ENCODE measurements around the gene UBE2Q1. TPM values are rescaled to one million over a fixed set of nuclear protein-coding genes. Genes with fewer than 3 reads are reported as not detected.
A peak's percentile ranks its signal among the peaks of the same experiment; 100 is the strongest.

UBE2Q1 gene
- total and polyA plus RNA-seq, 9 donors = 14.3 to 119 (median 58.5) TPM

- Histone ChIP-seq H3K27ac (no peak overlapping the region), H3K36me3 (no peaks in the 10 kb centered on the region), H3K4me3 (no peak overlapping the region), H3K4me1 (ENCODE audit: insufficient read depth) (peaks cover 2% of the 10 kb centered on the region), H3K9me3 (no peaks in the 10 kb centered on the region), H3K27me3 (no peaks in the 10 kb centered on the region)
- intact Hi-C loops (cut with DNase I) = loop anchor here in 1 of 4 donors (10.0 kb wide), 1 partner anchor 62 kb away; no protein-coding TSS in a partner anchor
- no peak for TF ChIP-seq POLR2A (IDR thresholded peaks at IDR 0.05)
- TF ChIP-seq CTCF (IDR thresholded peaks at IDR 0.05) = peak in 1 of 3 donors; percentile 55
- peak in 4 of 5 donors; percentile 41 to 51 (median 48) for DNase-seq
- WGBS, 3 donors = 64 to 71% (median 69%) methylated on average over 13 of the region's 13 CpGs
Measured at GRCh38 chr1:154546264-154547063, 12.0 kb downstream of the UBE2Q1 start.

GRCh38 chr1:154541231-154541630 is 17.2 kb downstream of the UBE2Q1 start:
- WGBS, 3 donors = 68 to 81% (median 79%) methylated on average over 6 of the region's 6 CpGs
- no peaks in the 10 kb centered on the region for H3K4me1 ChIP-seq (ENCODE audit: insufficient read depth)
- intact Hi-C loops (cut with DNase I) = loop anchor here in 2 of 4 donors (5.0 to 10.0 kb wide), 2 partner anchors 54 to 56 kb away; no protein-coding TSS in a partner anchor
- TF ChIP-seq CTCF (IDR thresholded peaks at IDR 0.05) (no peak), POLR2A (IDR thresholded peaks at IDR 0.05) (no peak), EP300 (IDR thresholded peaks at IDR 0.05) (no peak)
- DNase-seq = no peak
- H3K27ac ChIP-seq = no peak overlapping the region
- H3K36me3 ChIP-seq = no peaks in the 10 kb centered on the region
- no peaks in the 10 kb centered on the region for H3K9me3 ChIP-seq
- H3K27me3 ChIP-seq = no peaks in the 10 kb centered on the region
- no peak overlapping the region for H3K4me3 ChIP-seq

GRCh38 chr1:154539486-154540483 is 18.7 kb downstream of the UBE2Q1 start:
- no peaks in the 10 kb centered on the region for H3K4me1 ChIP-seq (ENCODE audit: insufficient read depth)
- H3K36me3 ChIP-seq = no peaks in the 10 kb centered on the region
- WGBS, 3 donors = 77 to 85% (median 81%) methylated on average over 9 of the region's 9 CpGs
- intact Hi-C loops (cut with DNase I) = loop anchor here in 2 of 4 donors (5.0 to 10.0 kb wide), 2 partner anchors 52 to 55 kb away; no protein-coding TSS in a partner anchor
- TF ChIP-seq EP300 (IDR thresholded peaks at IDR 0.05) (no peak), POLR2A (IDR thresholded peaks at IDR 0.05) (no peak), CTCF (IDR thresholded peaks at IDR 0.05) (no peak)
- no peaks in the 10 kb centered on the region for H3K27me3 ChIP-seq
- no peak for DNase-seq
- H3K9me3 ChIP-seq = no peaks in the 10 kb centered on the region
- no peak overlapping the region for H3K27ac ChIP-seq
- H3K4me3 ChIP-seq = no peak overlapping the region

GRCh38 chr1:154536570-154536969 is 21.9 kb downstream of the UBE2Q1 start:
- no peaks in the 10 kb centered on the region for H3K4me1 ChIP-seq (ENCODE audit: insufficient read depth)
- intact Hi-C loops (cut with DNase I) = no loop called here
- H3K27me3 ChIP-seq = no peaks in the 10 kb centered on the region
- H3K4me3 ChIP-seq = no peak overlapping the region
- DNase-seq = no peak
- 76 to 81% (median 80%) methylated on average over 7 of the region's 7 CpGs for WGBS, 3 donors
- H3K27ac ChIP-seq = no peak overlapping the region
- TF ChIP-seq CTCF (IDR thresholded peaks at IDR 0.05) (no peak), POLR2A (IDR thresholded peaks at IDR 0.05) (no peak), EP300 (IDR thresholded peaks at IDR 0.05) (no peak)
- no peaks in the 10 kb centered on the region for H3K9me3 ChIP-seq
- no peaks in the 10 kb centered on the region for H3K36me3 ChIP-seq
